Sigmoid colon (tissue), 4 donors: ENCODE data around the gene IFNL1.

ENCODE experiments used
- POLR2AphosphoS5 ChIP-seq, 4 donors: sonication (generic); formaldehyde crosslinking; IDR thresholded peaks; one replicate each; pipeline ENCODE4 v1.6.1; 2017; ENCODE audit warnings: antibody characterized with exemption in 4 of 4
- TF ChIP-seq, protein P1 (sequence below), 4 experiments: fragments of 450-650 bp in 3 of 4; fragments of 200-600 bp in 1 of 4; IDR thresholded peaks; one replicate each; pipeline ENCODE4 v1.5.1; 2016 to 2019; ENCODE audit warnings: antibody characterized with exemption in 4 of 4, mild to moderate bottlenecking in 3 of 4, moderate library complexity in 2 of 4

DNA sequence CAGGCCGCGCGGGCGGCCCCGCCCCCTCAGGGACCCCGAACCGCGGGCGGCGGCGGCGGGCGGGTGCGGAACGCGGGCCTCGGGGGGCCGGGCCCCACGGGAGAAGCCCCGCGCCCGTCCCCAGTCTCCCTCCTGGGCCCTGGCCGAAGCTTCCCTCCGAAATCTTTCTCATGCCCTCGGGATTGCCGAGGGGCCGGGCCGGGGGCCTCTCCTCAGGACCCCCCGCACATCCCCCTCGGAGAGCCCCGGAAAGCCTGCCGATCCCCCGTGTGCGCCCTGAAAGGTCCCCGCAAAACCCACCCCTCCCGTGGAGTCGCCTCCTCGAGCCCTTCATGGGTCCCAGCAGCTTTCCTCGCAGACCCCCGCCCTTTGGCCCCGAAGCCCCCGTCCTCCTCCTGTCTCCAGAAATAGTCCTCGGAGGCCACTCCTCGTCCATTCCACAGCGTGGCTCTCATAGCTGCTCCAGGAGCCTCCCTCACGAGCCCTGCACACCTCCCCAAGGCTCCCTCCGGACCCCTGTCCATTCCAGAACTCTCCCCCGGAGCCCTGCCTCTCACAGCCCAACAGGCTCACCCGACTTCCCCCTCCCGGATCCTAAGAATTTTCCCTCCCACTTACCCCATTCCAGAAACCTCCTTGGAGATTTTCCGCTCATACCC, 46.6 kb downstream of the IFNL1 start:
- TF ChIP-seq, protein P1, sequence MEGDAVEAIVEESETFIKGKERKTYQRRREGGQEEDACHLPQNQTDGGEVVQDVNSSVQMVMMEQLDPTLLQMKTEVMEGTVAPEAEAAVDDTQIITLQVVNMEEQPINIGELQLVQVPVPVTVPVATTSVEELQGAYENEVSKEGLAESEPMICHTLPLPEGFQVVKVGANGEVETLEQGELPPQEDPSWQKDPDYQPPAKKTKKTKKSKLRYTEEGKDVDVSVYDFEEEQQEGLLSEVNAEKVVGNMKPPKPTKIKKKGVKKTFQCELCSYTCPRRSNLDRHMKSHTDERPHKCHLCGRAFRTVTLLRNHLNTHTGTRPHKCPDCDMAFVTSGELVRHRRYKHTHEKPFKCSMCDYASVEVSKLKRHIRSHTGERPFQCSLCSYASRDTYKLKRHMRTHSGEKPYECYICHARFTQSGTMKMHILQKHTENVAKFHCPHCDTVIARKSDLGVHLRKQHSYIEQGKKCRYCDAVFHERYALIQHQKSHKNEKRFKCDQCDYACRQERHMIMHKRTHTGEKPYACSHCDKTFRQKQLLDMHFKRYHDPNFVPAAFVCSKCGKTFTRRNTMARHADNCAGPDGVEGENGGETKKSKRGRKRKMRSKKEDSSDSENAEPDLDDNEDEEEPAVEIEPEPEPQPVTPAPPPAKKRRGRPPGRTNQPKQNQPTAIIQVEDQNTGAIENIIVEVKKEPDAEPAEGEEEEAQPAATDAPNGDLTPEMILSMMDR (IDR thresholded peaks at IDR 0.05), result no peak
- TF ChIP-seq POLR2AphosphoS5 (IDR thresholded peaks at IDR 0.05), result no peak
